Endothelial cell of umbilical vein (primary cell): ENCODE data around the gene PKP3. TPM values are rescaled to one million over a fixed set of nuclear protein-coding genes. Genes with fewer than 3 reads are reported as not detected.

Source experiments
- BruUV-seq: library from RNA; stranded (reverse); fragments of 400-500 nt; replicated peaks from 2 replicates; lab custom pipeline; 2021; lab: Mats Ljungman, UMichigan
- CTCF ChIA-PET: fragments of 300-600, 350-600 bp; sonication (Branson Sonifier 250); formaldehyde crosslinking; loops from one replicate; lab custom pipeline; 2021; ENCODE audit warnings: antibody characterized with exemption, inconsistent platforms; lab: Charles Lee
- POLR2A ChIA-PET: fragments of 300-600, 350-600 bp; sonication (Branson Sonifier 250); formaldehyde crosslinking; loops from one replicate; lab custom pipeline; 2021; ENCODE audit warnings: antibody characterized with exemption, inconsistent platforms; lab: Charles Lee
- DNase-seq: peaks from one replicate; pipeline ENCODE4 v3.0.0-alpha.2; 2011; ENCODE audit warnings: low read depth, low spot score
- FAIRE-seq: peaks from 2 replicates; lab custom pipeline; 2011; peaks lifted over from hg19 to GRCh38; lab: Jason Lieb, UNC
- H2AFZ ChIP-seq: 2 replicates; pipeline ENCODE4 v1.6.0; 2012; ENCODE audit warnings: low read depth, low read length, control low read depth, inconsistent platforms
- H3K27ac ChIP-seq: 2 replicates; pipeline ENCODE4 v1.5.1; 2011; ENCODE audit warnings: low read depth, mild to moderate bottlenecking, control low read depth, low read length, moderate library complexity; ENCODE audit not compliant: insufficient read depth
- H3K27me3 ChIP-seq, 2 experiments: 2 replicates each; pipeline versions ENCODE4 v1.6.0 to v1.6.1; 2011; ENCODE audit warnings: low read length in 2 of 2, mixed read lengths in 1 of 2; ENCODE audit not compliant: control insufficient read depth in 2 of 2, insufficient read depth in 2 of 2
- H3K36me3 ChIP-seq, 2 experiments: 2 replicates in 1 of 2; 3 replicates in 1 of 2; pipeline ENCODE4 v1.5.1; 2011; ENCODE audit warnings: low read length in 2 of 2, mild to moderate bottlenecking in 1 of 2, moderate library complexity in 1 of 2; ENCODE audit not compliant: control insufficient read depth in 2 of 2, insufficient read depth in 2 of 2; ENCODE audit errors: extremely low read depth in 1 of 2
- H3K4me1 ChIP-seq: 3 replicates; pipeline ENCODE4 v1.5.1; 2011; ENCODE audit warnings: mild to moderate bottlenecking, low read length; ENCODE audit not compliant: control insufficient read depth, insufficient read depth; ENCODE audit errors: extremely low read depth
- H3K4me2 ChIP-seq: 2 replicates; pipeline ENCODE4 v1.6.1; 2011; ENCODE audit warnings: low read length, control low read depth, mixed read lengths; ENCODE audit not compliant: insufficient read depth
- H3K4me3 ChIP-seq, 3 experiments: fragments of 200-600 bp in 1 of 3; sonication (generic), shearing (Covaris generic) in 1 of 3; replicated peaks in 1 of 3; 2 replicates each; pipeline ENCODE4 v1.5.1; 2011 to 2016; ENCODE audit warnings: control low read depth in 3 of 3, low read length in 3 of 3, mild to moderate bottlenecking in 2 of 3, inconsistent platforms in 1 of 3, low read depth in 1 of 3, moderate library complexity in 1 of 3; ENCODE audit not compliant: insufficient read depth in 1 of 3
- H3K79me2 ChIP-seq: 2 replicates; pipeline ENCODE4 v1.6.0; 2012; ENCODE audit warnings: low read length, inconsistent platforms; ENCODE audit not compliant: control insufficient read depth, insufficient read depth
- H3K9ac ChIP-seq: replicated peaks from 2 replicates; pipeline ENCODE3; 2011; ENCODE audit warnings: low read length, control low read depth; ENCODE audit not compliant: insufficient read depth; ENCODE audit errors: extremely low read depth
- H3K9me1 ChIP-seq: replicated peaks from 3 replicates; pipeline ENCODE4 v1.6.0; 2011; ENCODE audit warnings: mild to moderate bottlenecking, low read length; ENCODE audit not compliant: control insufficient read depth, insufficient read depth; ENCODE audit errors: extremely low read depth
- H3K9me3 ChIP-seq: replicated peaks from 2 replicates; pipeline ENCODE4 v1.5.1; 2012; ENCODE audit warnings: low read length, inconsistent platforms; ENCODE audit not compliant: control insufficient read depth, insufficient read depth
- H4K20me1 ChIP-seq: replicated peaks from 2 replicates; pipeline ENCODE3; 2011; ENCODE audit warnings: mild to moderate bottlenecking, low read length; ENCODE audit not compliant: control insufficient read depth, insufficient read depth; ENCODE audit errors: extremely low read depth
- EZH2 ChIP-seq: IDR thresholded peaks from 2 replicates; pipeline ENCODE4 v1.6.1; 2012; ENCODE audit warnings: borderline replicate concordance, low read depth, mild to moderate bottlenecking, moderate library complexity, low read length, inconsistent platforms; ENCODE audit not compliant: severe bottlenecking
- FOS ChIP-seq: IDR thresholded peaks from 2 replicates; pipeline ENCODE4 v1.6.1; 2011; ENCODE audit warnings: mild to moderate bottlenecking, low read length, moderate library complexity, borderline replicate concordance; ENCODE audit not compliant: insufficient read depth
- GATA2 ChIP-seq: IDR thresholded peaks from 2 replicates; pipeline ENCODE4 v1.7.0; 2011; ENCODE audit warnings: low read depth, mild to moderate bottlenecking, moderate library complexity, mixed read lengths, low read length; ENCODE audit not compliant: insufficient read length, insufficient read depth
- JUN ChIP-seq: IDR thresholded peaks from 2 replicates; pipeline ENCODE4 v1.6.1; 2011; ENCODE audit warnings: borderline replicate concordance, low read depth; ENCODE audit not compliant: insufficient read length, insufficient read depth
- MYC ChIP-seq: IDR thresholded peaks from one replicate; pipeline ENCODE4 v1.6.1; 2011; ENCODE audit warnings: mild to moderate bottlenecking, low read depth, low read length
- POLR2A ChIP-seq: IDR thresholded peaks from 2 replicates; pipeline ENCODE4 v1.6.1; 2012; ENCODE audit warnings: low read depth, mild to moderate bottlenecking, control low read depth, low read length
- POLR2AphosphoS5 ChIP-seq: IDR thresholded peaks from 2 replicates; pipeline ENCODE4 v1.6.1; 2012; ENCODE audit warnings: low read depth, mild to moderate bottlenecking, control low read depth, low read length, moderate library complexity; ENCODE audit not compliant: insufficient read depth
- dilution Hi-C: fragments of 300-500 bp; cut with MboI; formaldehyde crosslinking; loops from one replicate; pipeline ENCODE4 v1.15.0; 2019; ENCODE audit warnings: low sequenced_read_pairs; ENCODE audit not compliant: extremely low pct_ligation_motif_present
- intact Hi-C: fragments of 100-400 bp; cut with micrococcal nuclease; formaldehyde crosslinking; loops from one replicate; pipeline ENCODE4 v1.10.0; 2022
- polyA plus RNA-seq, 4 experiments: library from polyadenylated mRNA; depleted of rRNA in 3 of 4; stranded (reverse) in 3 of 4; unstranded in 1 of 4; fragments of >200 nt; gene quantifications; 2 replicates each; pipeline versions ENCODE4 v1.2.1 to v1.2.3, GENCODE V29; 2011 to 2012; ENCODE audit warnings: missing spikeins in 1 of 4
- total RNA-seq: library from RNA; stranded (reverse); gene quantifications from 2 replicates; pipeline ENCODE4 v1.2.3, GENCODE V29; 2021
- TF ChIP-seq, protein P1 (sequence below): IDR thresholded peaks from 2 replicates; pipeline ENCODE4 v1.6.1; 2011; ENCODE audit not compliant: insufficient read depth, insufficient read length
- TF ChIP-seq, protein P2 (sequence below), 2 donors: IDR thresholded peaks; 1 replicate in 1 of 2; 2 replicates in 1 of 2; pipeline ENCODE4 v1.5.1; 2011; ENCODE audit warnings: low read length in 2 of 2, mild to moderate bottlenecking in 2 of 2, moderate library complexity in 2 of 2, control low read depth in 1 of 2, inconsistent platforms in 1 of 2, low read depth in 1 of 2; ENCODE audit not compliant: insufficient read depth in 1 of 2; ENCODE audit errors: extremely low read depth in 1 of 2

The PKP3 gene
- total and polyA plus RNA-seq, 2 donors (not counting 3 experiments of a cell fraction or from before 2014, with no cell fraction given), result 0.27 to 0.59 TPM

DNA sequence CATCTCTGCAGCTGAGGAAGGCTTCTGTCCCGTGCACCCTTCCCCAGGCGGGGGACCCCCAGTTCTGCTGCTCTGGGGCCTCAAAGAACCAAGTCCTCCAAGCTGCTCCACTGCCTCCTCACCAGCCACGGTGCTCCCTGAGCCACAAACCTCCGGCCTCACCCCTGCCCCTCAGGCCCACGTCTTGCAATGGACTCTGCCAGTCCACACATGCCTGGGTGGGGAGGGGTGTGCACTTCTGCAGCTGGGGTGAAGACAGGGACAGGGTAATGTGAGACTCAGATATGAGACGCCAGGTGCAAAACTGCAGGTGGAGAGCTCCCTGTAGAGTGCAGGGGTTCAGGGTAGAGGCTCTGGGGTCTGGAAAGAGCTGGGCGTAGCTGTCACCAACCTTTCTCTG is 52.9 kb downstream of the PKP3 start:
- H3K9me3 ChIP-seq, result no peaks in the 10 kb centered on the region
- H3K9ac ChIP-seq, result no peak overlapping the region
- no peak overlapping the region for H2AFZ ChIP-seq
- CTCF ChIA-PET, result interaction anchor here (1.3 to 2.4 kb wide), 5 partner anchors 13 to 196 kb away, joined by 3 to 32 read pairs (median 12); partner anchors contain the start of gene SIGIRR
- no peak overlapping the region for H3K4me3 ChIP-seq
- dilution Hi-C loops, result no loop called here
- peaks cover 19% of the 10 kb centered on the region for H3K79me2 ChIP-seq
- H4K20me1 ChIP-seq, result no peaks in the 10 kb centered on the region
- peaks cover 0 to 2% of the 10 kb centered on the region in 2 experiments for H3K27me3 ChIP-seq
- FAIRE-seq (no peak), DNase-seq (no peak)
- no TSS peak for BruUV-seq
- no peaks in the 10 kb centered on the region for H3K36me3 ChIP-seq
- no peak overlapping the region for H3K27ac ChIP-seq
- TF ChIP-seq EZH2, result no peak
- TF ChIP-seq POLR2AphosphoS5, result no peak
- TF ChIP-seq, protein P1, sequence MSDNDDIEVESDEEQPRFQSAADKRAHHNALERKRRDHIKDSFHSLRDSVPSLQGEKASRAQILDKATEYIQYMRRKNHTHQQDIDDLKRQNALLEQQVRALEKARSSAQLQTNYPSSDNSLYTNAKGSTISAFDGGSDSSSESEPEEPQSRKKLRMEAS, result no peak
- no peak for TF ChIP-seq GATA2
- no peak for TF ChIP-seq POLR2A
- TF ChIP-seq JUN, result no peak
- TF ChIP-seq MYC, result no peak
- TF ChIP-seq, protein P2, sequence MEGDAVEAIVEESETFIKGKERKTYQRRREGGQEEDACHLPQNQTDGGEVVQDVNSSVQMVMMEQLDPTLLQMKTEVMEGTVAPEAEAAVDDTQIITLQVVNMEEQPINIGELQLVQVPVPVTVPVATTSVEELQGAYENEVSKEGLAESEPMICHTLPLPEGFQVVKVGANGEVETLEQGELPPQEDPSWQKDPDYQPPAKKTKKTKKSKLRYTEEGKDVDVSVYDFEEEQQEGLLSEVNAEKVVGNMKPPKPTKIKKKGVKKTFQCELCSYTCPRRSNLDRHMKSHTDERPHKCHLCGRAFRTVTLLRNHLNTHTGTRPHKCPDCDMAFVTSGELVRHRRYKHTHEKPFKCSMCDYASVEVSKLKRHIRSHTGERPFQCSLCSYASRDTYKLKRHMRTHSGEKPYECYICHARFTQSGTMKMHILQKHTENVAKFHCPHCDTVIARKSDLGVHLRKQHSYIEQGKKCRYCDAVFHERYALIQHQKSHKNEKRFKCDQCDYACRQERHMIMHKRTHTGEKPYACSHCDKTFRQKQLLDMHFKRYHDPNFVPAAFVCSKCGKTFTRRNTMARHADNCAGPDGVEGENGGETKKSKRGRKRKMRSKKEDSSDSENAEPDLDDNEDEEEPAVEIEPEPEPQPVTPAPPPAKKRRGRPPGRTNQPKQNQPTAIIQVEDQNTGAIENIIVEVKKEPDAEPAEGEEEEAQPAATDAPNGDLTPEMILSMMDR (IDR thresholded peaks at IDR 0.05; ENCODE audit: extremely low read depth in 1 of 2, insufficient read depth in 1 of 2, low read depth in 1 of 2, low read length in 2 of 2), result no peak
- no peak for TF ChIP-seq FOS
- intact Hi-C loops, result loop anchor here (5.0 kb wide), 1 partner anchor 195 kb away; no protein-coding TSS in a partner anchor
- POLR2A ChIA-PET, result no interaction called here
- H3K9me1 ChIP-seq, result no peaks in the 10 kb centered on the region
- H3K4me2 ChIP-seq, result no peak overlapping the region
- H3K4me1 ChIP-seq, result peaks cover 14% of the 10 kb centered on the region
